HUES48 (cell line): ENCODE measurements around the gene EYS.

Experiments
- H3K27ac ChIP-seq: one replicate; pipeline ENCODE4 v1.7.0; 2013; ENCODE audit warnings: low read depth, low read length, inconsistent platforms
- H3K27me3 ChIP-seq: 2 replicates; pipeline ENCODE4 v1.6.1; 2013; ENCODE audit warnings: mild to moderate bottlenecking, low read length; ENCODE audit not compliant: control insufficient read depth, insufficient read depth
- H3K36me3 ChIP-seq: 2 replicates; pipeline ENCODE4 v1.6.1; 2013; ENCODE audit warnings: low read length; ENCODE audit not compliant: control insufficient read depth, insufficient read depth
- H3K4me1 ChIP-seq: 2 replicates; pipeline ENCODE4 v1.6.1; 2013; ENCODE audit warnings: mild to moderate bottlenecking, low read length; ENCODE audit not compliant: control insufficient read depth, insufficient read depth
- H3K4me3 ChIP-seq: 2 replicates; pipeline ENCODE4 v1.5.1; 2013; ENCODE audit warnings: mild to moderate bottlenecking, low read depth, low read length
- H3K9ac ChIP-seq: 2 replicates; pipeline ENCODE4 v1.6.1; 2013; ENCODE audit warnings: mild to moderate bottlenecking, low read depth, low read length, moderate library complexity
- H3K9me3 ChIP-seq: 2 replicates; pipeline ENCODE4 v1.6.1; 2013; ENCODE audit warnings: low read length; ENCODE audit not compliant: control insufficient read depth, insufficient read depth

The EYS gene

GRCh38 chr6:64580346-64580745 is 1126.7 kb downstream of the EYS start:
- Histone ChIP-seq H3K27me3 (no peaks in the 10 kb centered on the region), H3K36me3 (no peaks in the 10 kb centered on the region), H3K9me3 (no peaks in the 10 kb centered on the region), H3K27ac (no peak overlapping the region), H3K4me1 (no peaks in the 10 kb centered on the region), H3K9ac (no peak overlapping the region), H3K4me3 (no peak overlapping the region)

- Histone ChIP-seq H3K4me1 (no peaks in the 10 kb centered on the region), H3K9me3 (no peaks in the 10 kb centered on the region; the same call in 1 of the 2 replicates), H3K27ac (no peak overlapping the region), H3K9ac (no peak overlapping the region), H3K27me3 (no peaks in the 10 kb centered on the region), H3K36me3 (no peaks in the 10 kb centered on the region), H3K4me3 (no peak overlapping the region)
Observed at GRCh38 chr6:64553249-64553786, 1153.7 kb downstream of the EYS start.

- Histone ChIP-seq H3K4me3 (no peak overlapping the region), H3K27me3 (no peaks in the 10 kb centered on the region), H3K4me1 (no peaks in the 10 kb centered on the region), H3K36me3 (no peaks in the 10 kb centered on the region), H3K27ac (no peak overlapping the region), H3K9me3 (no peaks in the 10 kb centered on the region; the same call in 1 of the 2 replicates), H3K9ac (no peak overlapping the region)
Observed at GRCh38 chr6:64547594-64548268, 1159.3 kb downstream of the EYS start.

- H3K27ac ChIP-seq: no peak overlapping the region
- no peaks in the 10 kb centered on the region for H3K9me3 ChIP-seq
- H3K4me1 ChIP-seq: no peaks in the 10 kb centered on the region
- no peak overlapping the region for H3K4me3 ChIP-seq
- no peak overlapping the region for H3K9ac ChIP-seq
- H3K36me3 ChIP-seq: no peaks in the 10 kb centered on the region
- H3K27me3 ChIP-seq: no peaks in the 10 kb centered on the region
Observed at GRCh38 chr6:64539917-64540316, 1167.1 kb downstream of the EYS start.

- H3K9me3 ChIP-seq: no peaks in the 10 kb centered on the region
Observed at GRCh38 chr6:64538722-64539121, 1168.3 kb downstream of the EYS start.

GRCh38 chr6:64527899-64528298 is 1179.1 kb downstream of the EYS start:
- Histone ChIP-seq H3K27me3 (no peaks in the 10 kb centered on the region), H3K9me3 (no peaks in the 10 kb centered on the region), H3K4me3 (no peak overlapping the region), H3K4me1 (peaks cover 6% of the 10 kb centered on the region), H3K27ac (no peak overlapping the region), H3K36me3 (no peaks in the 10 kb centered on the region), H3K9ac (no peak overlapping the region)

More at GRCh38 chr6:64538722-64539121, 1168.3 kb downstream of the EYS start:
- H3K4me1 ChIP-seq: no peaks in the 10 kb centered on the region
- no peak overlapping the region for H3K27ac ChIP-seq
- H3K9ac ChIP-seq: no peak overlapping the region
- H3K4me3 ChIP-seq: no peak overlapping the region
- H3K36me3 ChIP-seq: no peaks in the 10 kb centered on the region
- H3K27me3 ChIP-seq: no peaks in the 10 kb centered on the region

GRCh38 chr6:64522859-64523258 is 1184.2 kb downstream of the EYS start:
- Histone ChIP-seq H3K9ac (no peak overlapping the region), H3K4me1 (peaks cover 10% of the 10 kb centered on the region), H3K36me3 (no peaks in the 10 kb centered on the region), H3K4me3 (no peak overlapping the region; the same call in 1 of the 2 replicates), H3K27ac (no peak overlapping the region), H3K27me3 (no peaks in the 10 kb centered on the region), H3K9me3 (no peaks in the 10 kb centered on the region)

- Histone ChIP-seq H3K27ac (no peak overlapping the region), H3K4me3 (no peak overlapping the region), H3K27me3 (no peaks in the 10 kb centered on the region)
Observed at GRCh38 chr6:64520050-64520449, 1187.0 kb downstream of the EYS start.

GRCh38 chr6:64516393-64516792 is 1190.6 kb downstream of the EYS start:
- Histone ChIP-seq H3K36me3 (no peaks in the 10 kb centered on the region), H3K27ac (no peak overlapping the region), H3K4me3 (no peak overlapping the region), H3K4me1 (no peaks in the 10 kb centered on the region), H3K9me3 (no peaks in the 10 kb centered on the region), H3K27me3 (no peaks in the 10 kb centered on the region), H3K9ac (no peak overlapping the region)

More at GRCh38 chr6:64520050-64520449, 1187.0 kb downstream of the EYS start:
- Histone ChIP-seq H3K36me3 (no peaks in the 10 kb centered on the region), H3K4me1 (peaks cover 10% of the 10 kb centered on the region), H3K9ac (no peak overlapping the region), H3K9me3 (no peaks in the 10 kb centered on the region)

GRCh38 chr6:64507661-64508060 is 1199.4 kb downstream of the EYS start:
- Histone ChIP-seq H3K4me1 (no peaks in the 10 kb centered on the region; the same call in 1 of the 2 replicates), H3K4me3 (no peak overlapping the region), H3K9ac (no peak overlapping the region), H3K36me3 (no peaks in the 10 kb centered on the region), H3K27ac (no peak overlapping the region), H3K27me3 (no peaks in the 10 kb centered on the region), H3K9me3 (no peaks in the 10 kb centered on the region)

GRCh38 chr6:64505312-64505711 is 1201.7 kb downstream of the EYS start:
- Histone ChIP-seq H3K4me1 (no peaks in the 10 kb centered on the region; the same call in 1 of the 2 replicates), H3K9ac (no peak overlapping the region), H3K9me3 (no peaks in the 10 kb centered on the region), H3K4me3 (no peak overlapping the region), H3K27me3 (no peaks in the 10 kb centered on the region), H3K36me3 (no peaks in the 10 kb centered on the region), H3K27ac (no peak overlapping the region)
